Measurements from ENCODE around the gene ARFGEF2. TPM values are rescaled to one million over a fixed set of nuclear protein-coding genes. Genes with fewer than 3 reads are reported as not detected.

Gene ARFGEF2
- total RNA-seq, 1 donor from 2014 or later, result 24.7 TPM

DNA sequence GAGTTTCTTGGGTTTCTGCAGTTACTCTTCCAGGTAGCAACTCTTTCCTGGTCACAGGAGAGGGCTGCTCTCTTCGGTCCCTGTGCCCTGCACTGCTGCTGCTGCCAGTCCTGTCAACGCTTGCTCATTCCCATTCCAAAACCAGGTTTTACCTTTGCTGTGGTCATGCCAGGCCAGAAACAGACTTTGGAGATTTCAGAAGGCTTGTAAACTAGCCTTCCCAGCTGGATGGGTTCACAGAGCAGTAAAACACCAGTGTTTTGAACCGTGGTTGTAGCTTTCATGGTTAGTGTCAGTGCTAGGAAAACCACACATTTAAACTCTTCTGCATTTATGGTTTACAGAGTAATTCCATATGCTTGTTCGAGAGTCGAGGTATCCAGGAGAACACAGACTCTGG, 16.2 kb downstream of the ARFGEF2 start:
- no peak overlapping the region for H3K27ac Mint-ChIP-seq
- H3K4me1 Mint-ChIP-seq, result no peaks in the 10 kb centered on the region
- TF ChIP-seq, protein P1, sequence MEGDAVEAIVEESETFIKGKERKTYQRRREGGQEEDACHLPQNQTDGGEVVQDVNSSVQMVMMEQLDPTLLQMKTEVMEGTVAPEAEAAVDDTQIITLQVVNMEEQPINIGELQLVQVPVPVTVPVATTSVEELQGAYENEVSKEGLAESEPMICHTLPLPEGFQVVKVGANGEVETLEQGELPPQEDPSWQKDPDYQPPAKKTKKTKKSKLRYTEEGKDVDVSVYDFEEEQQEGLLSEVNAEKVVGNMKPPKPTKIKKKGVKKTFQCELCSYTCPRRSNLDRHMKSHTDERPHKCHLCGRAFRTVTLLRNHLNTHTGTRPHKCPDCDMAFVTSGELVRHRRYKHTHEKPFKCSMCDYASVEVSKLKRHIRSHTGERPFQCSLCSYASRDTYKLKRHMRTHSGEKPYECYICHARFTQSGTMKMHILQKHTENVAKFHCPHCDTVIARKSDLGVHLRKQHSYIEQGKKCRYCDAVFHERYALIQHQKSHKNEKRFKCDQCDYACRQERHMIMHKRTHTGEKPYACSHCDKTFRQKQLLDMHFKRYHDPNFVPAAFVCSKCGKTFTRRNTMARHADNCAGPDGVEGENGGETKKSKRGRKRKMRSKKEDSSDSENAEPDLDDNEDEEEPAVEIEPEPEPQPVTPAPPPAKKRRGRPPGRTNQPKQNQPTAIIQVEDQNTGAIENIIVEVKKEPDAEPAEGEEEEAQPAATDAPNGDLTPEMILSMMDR (IDR thresholded peaks at IDR 0.05; ENCODE audit: unreplicated experiment), result no peak

DNA sequence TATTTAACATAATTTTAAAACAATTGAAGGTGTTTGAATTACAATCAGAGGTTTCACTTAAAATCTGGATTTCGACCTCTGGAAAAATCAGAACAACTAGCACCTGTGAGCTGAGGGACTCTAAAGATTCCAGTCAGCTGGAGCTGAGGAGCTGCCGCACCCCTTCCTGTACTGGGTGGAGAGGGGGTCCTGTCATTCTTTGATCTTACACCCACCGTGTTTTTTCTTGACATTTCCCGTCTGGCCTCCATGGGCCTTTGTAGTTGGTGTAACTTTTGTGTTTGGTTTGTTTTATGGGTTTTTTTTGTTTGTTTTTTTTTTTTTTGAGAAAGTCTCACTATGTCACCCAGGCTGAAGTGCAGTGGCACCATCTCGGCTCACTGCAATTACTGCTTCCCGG, 17.2 kb downstream of the ARFGEF2 start:
- peaks cover 8% of the 10 kb centered on the region for H3K9me3 Mint-ChIP-seq
- peaks cover 20% of the 10 kb centered on the region for H3K36me3 Mint-ChIP-seq
- TF ChIP-seq, protein P1 (IDR thresholded peaks at IDR 0.05; ENCODE audit: unreplicated experiment), result no peak
- no peak for DNase-seq (ENCODE audit: low spot score in 2 of 2, unreplicated experiment in 2 of 2)
- H3K4me1 Mint-ChIP-seq, result no peaks in the 10 kb centered on the region
- no peak overlapping the region for H3K4me3 Mint-ChIP-seq
- no peaks in the 10 kb centered on the region for H3K27me3 Mint-ChIP-seq (ENCODE audit: low read depth)
- H3K27ac Mint-ChIP-seq, result no peak overlapping the region

More for the DNA sequence above, 16.2 kb downstream of the ARFGEF2 start:
- Mint-ChIP-seq H3K9me3 (peaks cover 8% of the 10 kb centered on the region), H3K27me3 (ENCODE audit: low read depth) (no peaks in the 10 kb centered on the region), H3K36me3 (peaks cover 20% of the 10 kb centered on the region), H3K4me3 (no peak overlapping the region)
- DNase-seq (ENCODE audit: low spot score in 2 of 2, unreplicated experiment in 2 of 2), result no peak

DNA sequence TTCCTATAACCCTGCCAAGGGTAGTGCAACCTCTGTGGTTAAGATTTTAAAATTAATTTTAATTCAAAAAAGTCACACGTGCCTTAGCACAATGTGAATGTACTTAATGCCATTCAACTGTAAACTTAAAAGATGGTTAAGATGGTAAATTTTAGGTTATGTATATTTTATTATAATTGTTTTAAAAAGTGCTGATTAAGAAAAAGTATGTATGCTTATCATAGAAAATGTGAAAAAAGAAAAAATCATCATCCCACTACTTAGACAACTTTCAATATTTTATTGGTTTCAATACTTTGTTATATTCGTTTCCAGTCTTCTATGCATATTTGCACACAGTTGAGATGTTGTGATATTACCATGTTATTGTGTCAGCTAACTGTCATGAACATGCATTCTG, 18.7 kb downstream of the ARFGEF2 start:
- Mint-ChIP-seq H3K4me1 (no peaks in the 10 kb centered on the region), H3K4me3 (no peak overlapping the region), H3K27me3 (ENCODE audit: low read depth) (no peaks in the 10 kb centered on the region), H3K27ac (no peak overlapping the region), H3K9me3 (peaks cover 8% of the 10 kb centered on the region), H3K36me3 (peaks cover 19% of the 10 kb centered on the region)
- TF ChIP-seq, protein P1 (IDR thresholded peaks at IDR 0.05; ENCODE audit: unreplicated experiment), result no peak
- no peak for DNase-seq (ENCODE audit: low spot score in 2 of 2, unreplicated experiment in 2 of 2)

DNA sequence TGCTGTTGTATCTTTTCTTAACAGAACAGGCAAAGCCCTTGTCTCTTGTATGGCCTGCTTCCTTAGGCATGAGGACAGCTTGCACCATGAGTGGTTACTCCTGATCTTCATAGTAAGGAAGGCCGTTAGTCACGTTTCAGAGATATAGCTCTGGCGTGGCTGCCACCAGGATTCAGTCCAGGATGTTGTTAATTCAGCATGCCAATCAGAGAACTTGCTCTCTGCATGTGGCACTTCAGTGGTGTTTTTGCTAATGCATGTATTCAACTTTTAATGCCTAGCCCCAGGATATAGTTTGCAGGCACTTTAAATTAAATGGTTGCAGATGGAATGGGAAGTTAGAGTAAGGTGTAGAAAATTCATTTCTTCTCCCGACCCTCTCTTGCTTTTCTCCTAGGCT, 20.0 kb downstream of the ARFGEF2 start:
- H3K36me3 Mint-ChIP-seq, result peaks cover 18% of the 10 kb centered on the region

DNA sequence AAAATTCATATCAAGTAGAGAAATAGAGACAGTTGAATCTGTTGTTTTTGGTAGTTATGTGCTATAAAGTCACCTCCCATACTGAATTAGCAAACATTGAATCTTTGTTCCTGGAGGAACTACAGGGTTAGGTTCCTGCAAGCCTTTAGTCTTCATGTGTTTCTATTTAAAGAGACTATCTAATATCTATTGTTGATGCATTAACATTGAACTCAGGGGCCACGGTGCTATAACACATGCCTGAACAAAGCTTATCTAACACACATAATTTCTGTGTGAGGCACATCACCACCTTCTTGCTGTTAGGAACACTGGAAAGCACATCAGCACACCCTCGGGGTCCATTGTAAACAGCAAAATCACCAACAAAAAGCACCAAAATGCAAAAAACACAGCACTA, 21.2 kb downstream of the ARFGEF2 start:
- Mint-ChIP-seq H3K4me1 (peaks cover 7% of the 10 kb centered on the region), H3K9me3 (no peaks in the 10 kb centered on the region), H3K27ac (no peak overlapping the region), H3K27me3 (ENCODE audit: low read depth) (no peaks in the 10 kb centered on the region), H3K4me3 (no peak overlapping the region), H3K36me3 (peaks cover 8% of the 10 kb centered on the region)
- no peak for DNase-seq (ENCODE audit: low spot score in 2 of 2, unreplicated experiment in 2 of 2)
- TF ChIP-seq, protein P1 (IDR thresholded peaks at IDR 0.05; ENCODE audit: unreplicated experiment), result no peak

More for the DNA sequence above, 20.0 kb downstream of the ARFGEF2 start:
- peaks cover 7% of the 10 kb centered on the region for H3K4me1 Mint-ChIP-seq
- no peaks in the 10 kb centered on the region for H3K27me3 Mint-ChIP-seq (ENCODE audit: low read depth)
- H3K27ac Mint-ChIP-seq, result no peak overlapping the region
- H3K4me3 Mint-ChIP-seq, result no peak overlapping the region
- TF ChIP-seq, protein P1 (IDR thresholded peaks at IDR 0.05; ENCODE audit: unreplicated experiment), result no peak
- H3K9me3 Mint-ChIP-seq, result peaks cover 8% of the 10 kb centered on the region
- no peak for DNase-seq (ENCODE audit: low spot score in 2 of 2, unreplicated experiment in 2 of 2)

All from mesothelial cell of epicardium (in vitro differentiated cells).